ENCODE results near the gene HINFP.

DNA sequence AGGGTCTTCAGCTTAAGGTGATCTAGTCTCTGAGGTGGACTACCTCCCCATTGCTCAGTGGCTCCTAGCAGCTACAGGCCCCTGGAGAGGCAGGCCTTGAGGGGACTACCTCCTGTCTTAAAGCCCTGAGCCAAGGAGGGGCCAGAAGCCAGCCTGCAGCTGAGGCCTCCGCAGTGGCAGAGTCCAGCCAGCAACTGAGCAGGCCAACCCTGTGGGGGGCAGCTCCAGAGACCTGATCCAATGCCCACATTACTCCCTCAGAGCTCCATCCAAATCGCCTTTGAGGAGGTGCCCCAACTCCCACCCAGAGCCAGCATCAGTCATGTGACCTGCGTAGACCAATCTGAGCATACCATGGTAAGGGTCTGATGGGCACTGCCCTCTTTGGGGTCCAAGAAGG lies 11.5 kb upstream of the HINFP start:
- TF ChIP-seq, protein P1, sequence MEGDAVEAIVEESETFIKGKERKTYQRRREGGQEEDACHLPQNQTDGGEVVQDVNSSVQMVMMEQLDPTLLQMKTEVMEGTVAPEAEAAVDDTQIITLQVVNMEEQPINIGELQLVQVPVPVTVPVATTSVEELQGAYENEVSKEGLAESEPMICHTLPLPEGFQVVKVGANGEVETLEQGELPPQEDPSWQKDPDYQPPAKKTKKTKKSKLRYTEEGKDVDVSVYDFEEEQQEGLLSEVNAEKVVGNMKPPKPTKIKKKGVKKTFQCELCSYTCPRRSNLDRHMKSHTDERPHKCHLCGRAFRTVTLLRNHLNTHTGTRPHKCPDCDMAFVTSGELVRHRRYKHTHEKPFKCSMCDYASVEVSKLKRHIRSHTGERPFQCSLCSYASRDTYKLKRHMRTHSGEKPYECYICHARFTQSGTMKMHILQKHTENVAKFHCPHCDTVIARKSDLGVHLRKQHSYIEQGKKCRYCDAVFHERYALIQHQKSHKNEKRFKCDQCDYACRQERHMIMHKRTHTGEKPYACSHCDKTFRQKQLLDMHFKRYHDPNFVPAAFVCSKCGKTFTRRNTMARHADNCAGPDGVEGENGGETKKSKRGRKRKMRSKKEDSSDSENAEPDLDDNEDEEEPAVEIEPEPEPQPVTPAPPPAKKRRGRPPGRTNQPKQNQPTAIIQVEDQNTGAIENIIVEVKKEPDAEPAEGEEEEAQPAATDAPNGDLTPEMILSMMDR (conservative IDR thresholded peaks at IDR 0.05): no peak
- no peak for TF ChIP-seq ZFX (IDR thresholded peaks at IDR 0.05)

All from C4-2B (cell line).